ENCODE data around the gene ATAD3A.

DNA sequence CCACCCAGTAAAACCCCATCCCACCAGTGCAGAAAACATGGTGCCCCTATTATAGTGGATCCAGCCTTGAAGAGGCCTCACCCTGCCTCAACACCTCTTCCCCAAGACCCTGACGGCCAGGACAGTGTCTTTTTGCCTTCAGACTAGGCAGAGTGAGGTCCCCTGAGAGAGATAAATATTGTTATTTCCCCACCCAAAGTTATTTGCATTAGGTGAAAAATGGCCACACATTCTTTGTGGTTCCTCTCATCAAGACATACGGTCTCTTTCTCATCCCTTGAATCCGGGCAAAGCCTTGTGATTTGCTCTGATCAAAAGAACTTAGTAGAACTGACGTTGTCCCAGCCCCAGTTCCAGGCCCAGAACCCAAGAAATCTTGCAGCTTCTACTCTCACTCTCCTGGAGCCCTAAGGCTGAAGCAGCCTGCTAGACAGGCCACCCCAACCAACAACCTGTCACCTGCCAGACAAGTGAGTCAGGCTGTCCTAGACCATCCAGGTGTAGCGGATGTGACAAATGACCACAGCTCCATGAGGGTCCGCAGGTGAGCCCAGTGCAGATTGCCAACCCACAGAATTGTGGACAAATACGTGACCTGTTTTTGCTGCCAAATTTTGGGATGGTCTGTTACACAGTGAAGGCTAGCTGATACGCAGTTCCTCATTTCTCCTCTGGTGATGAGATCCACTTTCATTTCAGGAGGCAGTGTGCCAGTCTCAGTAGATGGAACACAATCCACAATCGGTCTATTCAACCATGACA is 70.8 kb downstream of the ATAD3A start:
- no peak for TF ChIP-seq POLR2AphosphoS5 (IDR thresholded peaks at IDR 0.05)
- no peak for TF ChIP-seq POLR2A (IDR thresholded peaks at IDR 0.05)
- TF ChIP-seq CTCF (IDR thresholded peaks at IDR 0.05), result no peak
